ENCODE measurements around the gene SDR42E1.

Gene SDR42E1

DNA sequence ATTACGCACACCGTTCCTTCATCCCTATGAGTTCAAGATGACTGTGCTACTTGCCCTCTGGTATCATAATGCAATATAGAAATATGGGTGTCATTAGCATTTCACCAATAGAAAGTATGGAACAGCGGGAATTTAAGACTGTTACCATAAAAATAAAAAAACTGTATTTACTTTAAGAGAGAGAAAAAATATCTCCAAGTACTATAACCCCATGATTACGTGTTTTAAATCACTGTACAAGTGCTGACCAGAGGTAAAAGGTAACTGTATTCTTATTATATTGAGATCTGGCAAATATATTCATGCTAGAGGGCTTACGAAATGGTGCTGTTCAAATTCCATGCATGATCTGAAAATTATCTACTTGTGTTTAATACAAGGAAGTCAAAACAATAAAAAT is 5.2 kb downstream of the SDR42E1 start:
- no peaks in the 10 kb centered on the region for H3K36me3 ChIP-seq (ENCODE audit: insufficient read depth, low read length)
- no peaks in the 10 kb centered on the region for H3K79me2 ChIP-seq (ENCODE audit: insufficient read depth, low read length)
- H3K9ac ChIP-seq (ENCODE audit: low read depth, low read length, poor library complexity, severe bottlenecking): no peak overlapping the region
- H3K4me2 ChIP-seq (ENCODE audit: low read depth, low read length, poor library complexity, severe bottlenecking): no peak overlapping the region
- no peak overlapping the region for H2AFZ ChIP-seq (ENCODE audit: low read length)
- no peaks in the 10 kb centered on the region for H4K20me1 ChIP-seq (ENCODE audit: insufficient read depth, low read length, poor library complexity, severe bottlenecking)
- H3K4me3 ChIP-seq (ENCODE audit: low read length, poor library complexity, severe bottlenecking): no peak overlapping the region
- TF ChIP-seq EZH2phosphoT487 (IDR thresholded peaks at IDR 0.05; ENCODE audit: borderline replicate concordance): no peak
- TF ChIP-seq, protein P1, sequence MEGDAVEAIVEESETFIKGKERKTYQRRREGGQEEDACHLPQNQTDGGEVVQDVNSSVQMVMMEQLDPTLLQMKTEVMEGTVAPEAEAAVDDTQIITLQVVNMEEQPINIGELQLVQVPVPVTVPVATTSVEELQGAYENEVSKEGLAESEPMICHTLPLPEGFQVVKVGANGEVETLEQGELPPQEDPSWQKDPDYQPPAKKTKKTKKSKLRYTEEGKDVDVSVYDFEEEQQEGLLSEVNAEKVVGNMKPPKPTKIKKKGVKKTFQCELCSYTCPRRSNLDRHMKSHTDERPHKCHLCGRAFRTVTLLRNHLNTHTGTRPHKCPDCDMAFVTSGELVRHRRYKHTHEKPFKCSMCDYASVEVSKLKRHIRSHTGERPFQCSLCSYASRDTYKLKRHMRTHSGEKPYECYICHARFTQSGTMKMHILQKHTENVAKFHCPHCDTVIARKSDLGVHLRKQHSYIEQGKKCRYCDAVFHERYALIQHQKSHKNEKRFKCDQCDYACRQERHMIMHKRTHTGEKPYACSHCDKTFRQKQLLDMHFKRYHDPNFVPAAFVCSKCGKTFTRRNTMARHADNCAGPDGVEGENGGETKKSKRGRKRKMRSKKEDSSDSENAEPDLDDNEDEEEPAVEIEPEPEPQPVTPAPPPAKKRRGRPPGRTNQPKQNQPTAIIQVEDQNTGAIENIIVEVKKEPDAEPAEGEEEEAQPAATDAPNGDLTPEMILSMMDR (conservative IDR thresholded peaks at IDR 0.05; ENCODE audit: low read length): no peak
- no peaks in the 10 kb centered on the region for H3K27me3 ChIP-seq (ENCODE audit: insufficient read depth, low read length, poor library complexity, severe bottlenecking)
- H3F3A ChIP-seq (ENCODE audit: low read depth): no peaks in the 10 kb centered on the region
- H3K9me2 ChIP-seq (replicated peaks; ENCODE audit: low read depth, low read length): no peaks in the 10 kb centered on the region
- peaks cover 14% of the 10 kb centered on the region; the same call in 1 of the 2 replicates for H3K9me3 ChIP-seq (ENCODE audit: insufficient read depth, low read depth, low read length)
- no peaks in the 10 kb centered on the region for H3K4me1 ChIP-seq (ENCODE audit: insufficient read depth, low read length, poor library complexity, severe bottlenecking)

DNA sequence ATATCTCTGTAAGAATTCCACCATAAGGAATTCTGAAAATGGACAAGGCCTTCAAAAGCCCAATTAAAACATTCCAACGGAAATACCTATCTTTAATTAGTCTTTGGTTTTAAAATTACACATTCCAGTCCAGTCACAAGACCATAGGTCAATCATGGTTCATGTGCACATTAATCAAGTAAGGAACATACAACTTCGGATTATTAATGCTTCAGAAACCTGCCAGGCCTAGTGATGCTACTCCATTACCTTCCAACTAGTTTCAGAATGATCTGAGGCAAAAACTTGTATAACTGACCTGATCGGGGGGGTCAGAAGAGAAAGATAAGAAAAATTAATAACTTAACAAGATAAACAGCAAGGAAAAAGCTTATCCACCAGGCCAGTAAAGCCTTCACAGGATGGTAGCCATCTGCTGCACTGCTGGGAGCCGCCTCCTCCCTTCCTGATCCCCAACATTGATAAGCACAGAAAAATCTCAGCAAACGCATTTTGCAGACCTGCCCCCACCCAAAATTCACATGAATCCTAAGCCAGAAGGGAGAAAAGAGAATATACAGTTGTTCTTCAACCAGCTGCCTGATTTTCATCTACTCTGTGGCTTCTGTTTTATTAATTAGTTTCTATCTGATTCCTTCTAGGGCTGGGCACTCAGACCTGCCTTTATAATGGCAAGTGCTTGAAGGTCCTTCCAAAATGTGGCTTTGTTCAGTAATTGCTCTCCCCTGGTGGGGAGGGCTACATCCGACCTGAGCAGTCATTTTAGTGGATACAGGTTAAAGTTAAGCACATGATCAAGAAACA is 6.0 kb downstream of the SDR42E1 start:
- Histone ChIP-seq H3K4me1 (ENCODE audit: insufficient read depth, low read length, poor library complexity, severe bottlenecking) (no peaks in the 10 kb centered on the region), H2AFZ (ENCODE audit: low read length) (no peak overlapping the region), H3F3A (ENCODE audit: low read depth) (no peaks in the 10 kb centered on the region), H3K9me3 (ENCODE audit: insufficient read depth, low read depth, low read length) (peaks cover 14% of the 10 kb centered on the region; the same call in 1 of the 2 replicates), H3K9me2 (replicated peaks; ENCODE audit: low read depth, low read length) (no peaks in the 10 kb centered on the region), H3K27me3 (ENCODE audit: insufficient read depth, low read length, poor library complexity, severe bottlenecking) (no peaks in the 10 kb centered on the region), H4K20me1 (ENCODE audit: insufficient read depth, low read length, poor library complexity, severe bottlenecking) (no peaks in the 10 kb centered on the region), H3K4me2 (ENCODE audit: low read depth, low read length, poor library complexity, severe bottlenecking) (no peak overlapping the region), H3K4me3 (ENCODE audit: low read length, poor library complexity, severe bottlenecking) (no peak overlapping the region), H3K79me2 (ENCODE audit: insufficient read depth, low read length) (no peaks in the 10 kb centered on the region), H3K9ac (ENCODE audit: low read depth, low read length, poor library complexity, severe bottlenecking) (no peak overlapping the region), H3K36me3 (ENCODE audit: insufficient read depth, low read length) (no peaks in the 10 kb centered on the region)
- TF ChIP-seq, protein P1 (conservative IDR thresholded peaks at IDR 0.05; ENCODE audit: low read length): no peak
- no peak for TF ChIP-seq EZH2phosphoT487 (IDR thresholded peaks at IDR 0.05; ENCODE audit: borderline replicate concordance)

DNA sequence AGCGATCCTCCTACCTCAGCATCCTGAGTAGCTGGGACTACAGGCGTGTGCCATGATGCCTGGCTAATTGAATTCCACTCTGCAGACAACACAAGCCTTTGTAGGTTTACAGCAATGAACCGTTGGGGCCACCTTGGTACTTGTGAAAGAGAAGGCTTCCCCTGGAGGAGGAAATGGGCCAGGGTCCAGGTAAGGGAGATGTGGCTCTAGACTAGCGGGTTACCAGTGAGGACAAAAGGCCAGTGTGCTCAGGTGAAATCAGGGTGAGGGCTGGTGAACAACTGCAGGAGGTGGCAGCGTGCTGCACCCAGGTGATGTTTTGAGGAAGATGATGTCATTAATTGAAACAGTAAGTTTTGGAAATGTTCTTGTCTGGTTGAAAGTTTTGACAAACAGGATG is 6.7 kb downstream of the SDR42E1 start:
- no peak overlapping the region for H3K4me2 ChIP-seq (ENCODE audit: low read depth, low read length, poor library complexity, severe bottlenecking)

More for the DNA sequence above, 6.7 kb downstream of the SDR42E1 start:
- H3K9ac ChIP-seq (ENCODE audit: low read depth, low read length, poor library complexity, severe bottlenecking): no peak overlapping the region
- no peaks in the 10 kb centered on the region for H3K9me2 ChIP-seq (replicated peaks; ENCODE audit: low read depth, low read length)
- TF ChIP-seq, protein P1 (conservative IDR thresholded peaks at IDR 0.05; ENCODE audit: low read length): no peak
- no peak for TF ChIP-seq EZH2phosphoT487 (IDR thresholded peaks at IDR 0.05; ENCODE audit: borderline replicate concordance)
- H3K4me1 ChIP-seq (ENCODE audit: insufficient read depth, low read length, poor library complexity, severe bottlenecking): no peaks in the 10 kb centered on the region
- no peaks in the 10 kb centered on the region for H3K79me2 ChIP-seq (ENCODE audit: insufficient read depth, low read length)
- H4K20me1 ChIP-seq (ENCODE audit: insufficient read depth, low read length, poor library complexity, severe bottlenecking): no peaks in the 10 kb centered on the region
- no peaks in the 10 kb centered on the region for H3F3A ChIP-seq (ENCODE audit: low read depth)
- H3K9me3 ChIP-seq (ENCODE audit: insufficient read depth, low read depth, low read length): peaks cover 14% of the 10 kb centered on the region; the same call in 1 of the 2 replicates
- H3K27me3 ChIP-seq (ENCODE audit: insufficient read depth, low read length, poor library complexity, severe bottlenecking): no peaks in the 10 kb centered on the region
- no peaks in the 10 kb centered on the region for H3K36me3 ChIP-seq (ENCODE audit: insufficient read depth, low read length)
- H2AFZ ChIP-seq (ENCODE audit: low read length): no peak overlapping the region
- no peak overlapping the region for H3K4me3 ChIP-seq (ENCODE audit: low read length, poor library complexity, severe bottlenecking)
